ENCODE data around the gene PLCD3. TPM values are rescaled to one million over a fixed set of nuclear protein-coding genes. Genes with fewer than 3 reads are reported as not detected.

The PLCD3 gene
- polyA plus RNA-seq, 12 donors, result 21.4 to 75.0 (median 30.5) TPM; not detected in 1

- DNase-seq, result no peak
Observed at GRCh38 chr17:45119964-45120363, 12.4 kb downstream of the PLCD3 start.

- DNase-seq, result no peak
Observed at GRCh38 chr17:45118691-45119090, 13.6 kb downstream of the PLCD3 start.

- no peak for DNase-seq
Observed at GRCh38 chr17:45117848-45118646, 14.3 kb downstream of the PLCD3 start.

GRCh38 chr17:45117334-45117733 lies 15.0 kb downstream of the PLCD3 start:
- no peak for DNase-seq

GRCh38 chr17:45116434-45117016 lies 15.8 kb downstream of the PLCD3 start:
- no peak for DNase-seq

GRCh38 chr17:45115871-45116270 lies 16.4 kb downstream of the PLCD3 start:
- no peak for DNase-seq

- no peak for DNase-seq
Observed at GRCh38 chr17:45115015-45115625, 17.2 kb downstream of the PLCD3 start.

- DNase-seq, result no peak
Observed at GRCh38 chr17:45114117-45114932, 18.0 kb downstream of the PLCD3 start.

GRCh38 chr17:45113424-45113754 lies 18.9 kb downstream of the PLCD3 start:
- no peak for DNase-seq

- DNase-seq, result no peak
Observed at GRCh38 chr17:45112559-45113423, 19.5 kb downstream of the PLCD3 start.

- DNase-seq, result no peak
Observed at GRCh38 chr17:45111850-45112249, 20.5 kb downstream of the PLCD3 start.

GRCh38 chr17:45110676-45111611 lies 21.4 kb downstream of the PLCD3 start:
- DNase-seq, result no peak

- no peak for DNase-seq
Observed at GRCh38 chr17:45108595-45109521, 23.5 kb downstream of the PLCD3 start.

- DNase-seq, result no peak
Observed at GRCh38 chr17:45108051-45108450, 24.3 kb downstream of the PLCD3 start.

- peak; percentile 43 for DNase-seq
Observed at GRCh38 chr17:45107293-45108010, 24.9 kb downstream of the PLCD3 start.

- DNase-seq, result no peak
Observed at GRCh38 chr17:45106582-45106981, 25.7 kb downstream of the PLCD3 start.

GRCh38 chr17:45106096-45106495 lies 26.2 kb downstream of the PLCD3 start:
- no peak for DNase-seq

- no peak for DNase-seq
Observed at GRCh38 chr17:45104907-45105624, 27.2 kb downstream of the PLCD3 start.
